ENCODE measurements around the gene ROBO1.

ROBO1 gene

DNA sequence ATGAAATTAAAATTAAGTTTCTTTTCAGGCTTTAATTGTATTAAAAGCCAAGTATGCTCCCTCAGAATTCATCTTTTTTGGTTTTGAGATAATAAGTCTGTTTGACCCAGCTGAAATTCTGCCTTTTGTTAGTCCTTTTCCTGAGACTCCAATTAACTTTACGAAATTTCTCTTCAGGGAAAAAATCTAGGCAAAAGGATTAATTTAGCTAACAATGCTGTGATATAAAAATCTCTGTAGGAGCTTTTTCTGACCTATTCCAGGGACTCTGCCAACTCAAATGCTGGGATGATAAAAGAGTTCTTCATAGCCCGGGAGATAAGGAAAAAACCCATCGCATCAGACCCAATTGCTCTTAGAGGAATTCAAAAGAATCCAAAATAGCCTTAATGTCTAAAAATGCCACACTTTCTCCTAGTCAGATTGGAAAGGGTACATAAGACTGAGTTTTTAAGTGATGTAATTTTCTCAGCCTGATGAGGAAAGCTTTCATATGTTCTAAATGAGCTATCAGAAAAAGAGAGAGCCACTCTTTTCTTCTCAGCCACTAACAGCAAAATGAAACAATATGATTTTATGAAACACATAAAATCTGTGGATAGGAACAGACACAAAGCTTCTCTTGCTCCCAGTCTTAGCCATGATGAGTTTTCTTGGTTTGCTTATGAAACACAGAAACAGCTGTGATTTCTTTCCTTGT lies 405.1 kb downstream of the ROBO1 start:
- H3K4me3 ChIP-seq (ENCODE audit: insufficient read depth, low read length, poor library complexity, severe bottlenecking): no peak overlapping the region
- no peaks in the 10 kb centered on the region for H3K79me2 ChIP-seq (ENCODE audit: insufficient read depth, low read length)
- no peak overlapping the region for H3K9ac ChIP-seq (ENCODE audit: low read length)
- H3K27ac ChIP-seq (ENCODE audit: low read depth, low read length): no peak overlapping the region
- H3F3A ChIP-seq (ENCODE audit: insufficient read depth): no peaks in the 10 kb centered on the region
- no peaks in the 10 kb centered on the region for H3K9me3 ChIP-seq (ENCODE audit: insufficient read depth, low read length)
- no peaks in the 10 kb centered on the region for H3K27me3 ChIP-seq (ENCODE audit: low read length)
- no peaks in the 10 kb centered on the region for H3K36me3 ChIP-seq (ENCODE audit: low read length)
- H3K4me2 ChIP-seq (ENCODE audit: low read depth, low read length, poor library complexity, severe bottlenecking): no peak overlapping the region
- TF ChIP-seq, protein P1, sequence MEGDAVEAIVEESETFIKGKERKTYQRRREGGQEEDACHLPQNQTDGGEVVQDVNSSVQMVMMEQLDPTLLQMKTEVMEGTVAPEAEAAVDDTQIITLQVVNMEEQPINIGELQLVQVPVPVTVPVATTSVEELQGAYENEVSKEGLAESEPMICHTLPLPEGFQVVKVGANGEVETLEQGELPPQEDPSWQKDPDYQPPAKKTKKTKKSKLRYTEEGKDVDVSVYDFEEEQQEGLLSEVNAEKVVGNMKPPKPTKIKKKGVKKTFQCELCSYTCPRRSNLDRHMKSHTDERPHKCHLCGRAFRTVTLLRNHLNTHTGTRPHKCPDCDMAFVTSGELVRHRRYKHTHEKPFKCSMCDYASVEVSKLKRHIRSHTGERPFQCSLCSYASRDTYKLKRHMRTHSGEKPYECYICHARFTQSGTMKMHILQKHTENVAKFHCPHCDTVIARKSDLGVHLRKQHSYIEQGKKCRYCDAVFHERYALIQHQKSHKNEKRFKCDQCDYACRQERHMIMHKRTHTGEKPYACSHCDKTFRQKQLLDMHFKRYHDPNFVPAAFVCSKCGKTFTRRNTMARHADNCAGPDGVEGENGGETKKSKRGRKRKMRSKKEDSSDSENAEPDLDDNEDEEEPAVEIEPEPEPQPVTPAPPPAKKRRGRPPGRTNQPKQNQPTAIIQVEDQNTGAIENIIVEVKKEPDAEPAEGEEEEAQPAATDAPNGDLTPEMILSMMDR (IDR thresholded peaks at IDR 0.05; ENCODE audit: insufficient read depth, low read length, poor library complexity, severe bottlenecking): no peak
- no peak for TF ChIP-seq EZH2phosphoT487 (conservative IDR thresholded peaks at IDR 0.05; ENCODE audit: low read length)
- H3K9me2 ChIP-seq (replicated peaks; ENCODE audit: insufficient read depth, low read length): no peaks in the 10 kb centered on the region
- H2AFZ ChIP-seq (ENCODE audit: low read depth, low read length, severe bottlenecking): no peak overlapping the region
- no peaks in the 10 kb centered on the region for H4K20me1 ChIP-seq (ENCODE audit: low read depth, low read length)

DNA sequence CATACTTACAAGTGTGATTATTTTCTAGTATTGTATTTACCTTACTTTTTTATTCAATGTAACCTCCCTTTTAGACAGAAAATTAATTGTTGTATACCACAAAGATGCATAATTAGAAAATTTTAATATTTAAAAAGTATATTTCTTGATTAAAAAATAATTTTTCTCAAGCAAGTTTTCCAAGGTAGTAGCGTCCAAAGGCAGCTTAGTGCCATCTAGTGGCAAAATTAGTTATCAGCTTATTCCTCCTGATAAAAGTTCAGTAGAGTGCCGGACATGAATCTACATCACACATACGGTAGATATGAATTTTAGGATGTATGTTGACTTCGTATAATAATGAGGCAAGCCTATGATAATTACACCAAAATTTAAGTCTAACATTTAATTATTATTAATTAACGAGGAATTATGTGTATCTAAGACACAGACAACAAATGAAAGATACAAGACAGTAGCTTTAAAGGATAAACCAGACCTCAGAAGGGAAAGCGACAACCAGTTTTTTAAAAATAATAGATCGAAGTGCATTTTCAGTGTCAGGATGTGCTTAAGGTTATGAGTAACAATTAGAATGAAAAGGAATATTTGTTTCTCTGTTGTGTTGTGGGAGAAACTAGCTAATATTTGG lies 405.9 kb downstream of the ROBO1 start:
- Histone ChIP-seq H3K27ac (ENCODE audit: low read depth, low read length) (no peak overlapping the region), H3F3A (ENCODE audit: insufficient read depth) (no peaks in the 10 kb centered on the region), H3K4me2 (ENCODE audit: low read depth, low read length, poor library complexity, severe bottlenecking) (no peak overlapping the region), H3K9ac (ENCODE audit: low read length) (no peak overlapping the region), H2AFZ (ENCODE audit: low read depth, low read length, severe bottlenecking) (no peak overlapping the region), H3K9me3 (ENCODE audit: insufficient read depth, low read length) (no peaks in the 10 kb centered on the region), H3K79me2 (ENCODE audit: insufficient read depth, low read length) (no peaks in the 10 kb centered on the region), H3K9me2 (replicated peaks; ENCODE audit: insufficient read depth, low read length) (no peaks in the 10 kb centered on the region), H4K20me1 (ENCODE audit: low read depth, low read length) (no peaks in the 10 kb centered on the region), H3K4me3 (ENCODE audit: insufficient read depth, low read length, poor library complexity, severe bottlenecking) (no peak overlapping the region), H3K36me3 (ENCODE audit: low read length) (no peaks in the 10 kb centered on the region), H3K27me3 (ENCODE audit: low read length) (no peaks in the 10 kb centered on the region)
- no peak for TF ChIP-seq EZH2phosphoT487 (conservative IDR thresholded peaks at IDR 0.05; ENCODE audit: low read length)
- TF ChIP-seq, protein P1 (IDR thresholded peaks at IDR 0.05; ENCODE audit: insufficient read depth, low read length, poor library complexity, severe bottlenecking): peak; percentile 45

DNA sequence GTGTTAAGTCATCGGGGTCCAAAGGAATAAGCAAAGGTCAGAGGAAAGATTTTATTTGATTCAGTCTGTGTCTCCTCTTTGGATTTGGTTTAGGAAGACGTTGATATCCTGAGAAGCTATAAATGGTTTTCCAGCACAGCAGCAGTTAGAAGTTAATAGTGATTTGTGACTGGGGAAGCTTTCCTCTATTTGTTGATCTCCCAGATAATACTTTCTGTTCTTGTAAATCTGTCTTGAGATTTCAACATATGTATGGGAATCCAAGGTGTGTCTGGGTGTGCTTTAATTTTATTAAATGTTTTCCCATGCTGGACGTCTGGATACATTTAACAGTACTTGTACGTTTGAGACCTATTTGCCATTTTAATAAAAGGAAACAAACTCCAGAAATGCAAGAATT lies 409.5 kb downstream of the ROBO1 start:
- no peaks in the 10 kb centered on the region for H3K79me2 ChIP-seq (ENCODE audit: insufficient read depth, low read length)
- no peaks in the 10 kb centered on the region for H3K36me3 ChIP-seq (ENCODE audit: low read length)
- no peak overlapping the region for H3K4me2 ChIP-seq (ENCODE audit: low read depth, low read length, poor library complexity, severe bottlenecking)
- H3K9me2 ChIP-seq (replicated peaks; ENCODE audit: insufficient read depth, low read length): no peaks in the 10 kb centered on the region
- no peaks in the 10 kb centered on the region for H3K9me3 ChIP-seq (ENCODE audit: insufficient read depth, low read length)
- no peaks in the 10 kb centered on the region for H3F3A ChIP-seq (ENCODE audit: insufficient read depth)
- no peak overlapping the region for H2AFZ ChIP-seq (ENCODE audit: low read depth, low read length, severe bottlenecking)
- H3K9ac ChIP-seq (ENCODE audit: low read length): no peak overlapping the region
- H4K20me1 ChIP-seq (ENCODE audit: low read depth, low read length): no peaks in the 10 kb centered on the region
- TF ChIP-seq EZH2phosphoT487 (conservative IDR thresholded peaks at IDR 0.05; ENCODE audit: low read length): no peak
- TF ChIP-seq, protein P1 (IDR thresholded peaks at IDR 0.05; ENCODE audit: insufficient read depth, low read length, poor library complexity, severe bottlenecking): no peak
- H3K27me3 ChIP-seq (ENCODE audit: low read length): no peaks in the 10 kb centered on the region
- H3K4me3 ChIP-seq (ENCODE audit: insufficient read depth, low read length, poor library complexity, severe bottlenecking): no peak overlapping the region
- H3K27ac ChIP-seq (ENCODE audit: low read depth, low read length): no peak overlapping the region
